Liver (tissue), 9 donors: ENCODE results near the gene MARS1. TPM values are rescaled to one million over a fixed set of nuclear protein-coding genes. Genes with fewer than 3 reads are reported as not detected.

ENCODE experiments used
- DNase-seq: peaks from one replicate; pipeline ENCODE4 v3.0.0-alpha.2; 2017; ENCODE audit warnings: low spot score
- H3K27ac ChIP-seq, 2 donors: one replicate each; pipeline ENCODE4 v1.7.0; 2013; ENCODE audit warnings: inconsistent platforms in 2 of 2, low read length in 2 of 2, control low read depth in 1 of 2, low read depth in 1 of 2, mild to moderate bottlenecking in 1 of 2
- H3K27me3 ChIP-seq, 4 donors: one replicate each; pipeline versions ENCODE4 v1.6.1 to v1.7.0; 2013; ENCODE audit warnings: low read length in 3 of 4, inconsistent platforms in 1 of 4, mild to moderate bottlenecking in 1 of 4, moderate library complexity in 1 of 4; ENCODE audit not compliant: control insufficient read depth in 4 of 4, insufficient read depth in 4 of 4
- H3K36me3 ChIP-seq, 4 donors: one replicate each; pipeline versions ENCODE4 v1.6.1 to v1.7.0; 2013; ENCODE audit warnings: low read length in 3 of 4, mild to moderate bottlenecking in 3 of 4, low read depth in 1 of 4, moderate library complexity in 1 of 4; ENCODE audit not compliant: control insufficient read depth in 4 of 4, insufficient read depth in 3 of 4
- H3K4me1 ChIP-seq, 4 donors: one replicate each; pipeline versions ENCODE4 v1.6.1 to v1.7.0; 2013; ENCODE audit warnings: low read length in 3 of 4, mild to moderate bottlenecking in 3 of 4, moderate library complexity in 1 of 4; ENCODE audit not compliant: control insufficient read depth in 4 of 4, insufficient read depth in 4 of 4
- H3K4me3 ChIP-seq, 3 donors: one replicate each; pipeline versions ENCODE4 v1.6.1 to v1.7.0; 2013; ENCODE audit warnings: low read length in 3 of 3, control low read depth in 1 of 3, low read depth in 1 of 3, mild to moderate bottlenecking in 1 of 3
- H3K9ac ChIP-seq, 2 donors: one replicate each; pipeline ENCODE4 v1.7.0; 2013; ENCODE audit warnings: low read length in 2 of 2, mild to moderate bottlenecking in 2 of 2, moderate library complexity in 2 of 2, control low read depth in 1 of 2, low read depth in 1 of 2
- H3K9me3 ChIP-seq, 4 donors: one replicate each; pipeline versions ENCODE4 v1.6.1 to v1.7.0; 2013; ENCODE audit warnings: low read length in 3 of 4; ENCODE audit not compliant: control insufficient read depth in 4 of 4
- EGR1 ChIP-seq, 2 donors: IDR thresholded peaks; 2 replicates each; pipeline ENCODE4 v1.6.1; 2016 to 2018; ENCODE audit warnings: antibody characterized with exemption in 2 of 2, low read depth in 2 of 2
- FOXA1 ChIP-seq: IDR thresholded peaks from 2 replicates; pipeline ENCODE4 v1.6.1; 2016; ENCODE audit warnings: antibody characterized with exemption
- FOXA2 ChIP-seq: IDR thresholded peaks from 2 replicates; pipeline ENCODE4 v1.6.1; 2016; ENCODE audit warnings: antibody characterized with exemption
- GABPA ChIP-seq, 2 donors: IDR thresholded peaks in 1 of 2; conservative IDR thresholded peaks in 1 of 2; 2 replicates each; pipeline ENCODE4 v1.6.1; 2016; ENCODE audit warnings: antibody characterized with exemption in 2 of 2, mild to moderate bottlenecking in 1 of 2, moderate library complexity in 1 of 2
- HNF4A ChIP-seq, 2 donors: conservative IDR thresholded peaks; 2 replicates each; pipeline ENCODE4 v1.6.1; 2016; ENCODE audit warnings: antibody characterized with exemption in 2 of 2, mild to moderate bottlenecking in 2 of 2
- HNF4G ChIP-seq: IDR thresholded peaks from 2 replicates; pipeline ENCODE4 v1.6.1; 2016; ENCODE audit warnings: antibody characterized with exemption
- JUND ChIP-seq, 2 donors: IDR thresholded peaks; 2 replicates each; pipeline ENCODE4 v1.6.1; 2016; ENCODE audit warnings: antibody characterized with exemption in 2 of 2
- NR2F2 ChIP-seq: IDR thresholded peaks from 2 replicates; pipeline ENCODE4 v1.6.1; 2016; ENCODE audit warnings: antibody characterized with exemption
- RAD21 ChIP-seq, 2 donors: IDR thresholded peaks; 2 replicates each; pipeline ENCODE4 v1.6.1; 2016; ENCODE audit warnings: antibody characterized with exemption in 2 of 2, mild to moderate bottlenecking in 2 of 2
- RXRA ChIP-seq, 2 donors: IDR thresholded peaks; 2 replicates each; pipeline ENCODE4 v1.6.1; 2017 to 2018; ENCODE audit warnings: antibody characterized with exemption in 2 of 2, mild to moderate bottlenecking in 1 of 2
- SP1 ChIP-seq: IDR thresholded peaks from 2 replicates; pipeline ENCODE4 v1.6.1; 2018; ENCODE audit warnings: antibody characterized with exemption, mild to moderate bottlenecking
- TAF1 ChIP-seq: conservative IDR thresholded peaks from 2 replicates; pipeline ENCODE4 v1.6.1; 2016; ENCODE audit warnings: antibody characterized with exemption, mild to moderate bottlenecking
- YY1 ChIP-seq: IDR thresholded peaks from 2 replicates; pipeline ENCODE4 v1.6.1; 2016; ENCODE audit warnings: antibody characterized with exemption, mild to moderate bottlenecking
- WGBS: extraction: QIAGEN DNeasy Blood & Tissue Kit; methylation state at CpG from one replicate; pipeline ENCODE4 v1.1.7; 2013; 5-methylcytosine and 5-hydroxymethylcytosine counted together
- polyA plus RNA-seq, 2 donors: library from polyadenylated mRNA; stranded (reverse) in 1 of 2; unstranded in 1 of 2; fragments of 200-250 nt in 1 of 2; fragments of >200 nt in 1 of 2; fragmentation: Nextera tagmentation in 1 of 2; extraction: Ambion mirVana in 1 of 2; gene quantifications; one replicate each; pipeline versions ENCODE4 v1.2.1 to v1.2.3, GENCODE V29; 2013 to 2015
- total RNA-seq, 2 donors: library from RNA; depleted of rRNA; stranded (reverse); fragments of >200 nt; gene quantifications; one replicate each; pipeline ENCODE4 v1.2.3, GENCODE V29; 2014
- TF ChIP-seq, protein P1 (sequence below): IDR thresholded peaks from 2 replicates; pipeline ENCODE4 v1.6.1; 2016; ENCODE audit warnings: antibody characterized with exemption
- TF ChIP-seq, protein P2 (sequence below): IDR thresholded peaks from 2 replicates; pipeline ENCODE4 v1.6.1; 2016; ENCODE audit warnings: antibody characterized with exemption
- TF ChIP-seq, protein P3 (sequence below): IDR thresholded peaks from 2 replicates; pipeline ENCODE4 v1.6.1; 2016; ENCODE audit warnings: antibody characterized with exemption
- TF ChIP-seq, protein P4 (sequence below): IDR thresholded peaks from 2 replicates; pipeline ENCODE4 v1.6.1; 2016; ENCODE audit warnings: antibody characterized with exemption, mild to moderate bottlenecking
- TF ChIP-seq, protein P5 (sequence below): fragments of 150-350 bp; IDR thresholded peaks from 2 replicates; pipeline ENCODE4 v1.5.1; 2017; ENCODE audit warnings: improper control_type of control experiment, low read depth, low read length; ENCODE audit not compliant: missing input control
- donor health status: healthy.
- donor health status: healthy.
- donor health status: healthy.
- donor health status: healthy.
- donor health status: healthy.

The MARS1 gene
- total and polyA plus RNA-seq, 4 donors, result 43.9 to 83.3 (median 56.0) TPM

DNA sequence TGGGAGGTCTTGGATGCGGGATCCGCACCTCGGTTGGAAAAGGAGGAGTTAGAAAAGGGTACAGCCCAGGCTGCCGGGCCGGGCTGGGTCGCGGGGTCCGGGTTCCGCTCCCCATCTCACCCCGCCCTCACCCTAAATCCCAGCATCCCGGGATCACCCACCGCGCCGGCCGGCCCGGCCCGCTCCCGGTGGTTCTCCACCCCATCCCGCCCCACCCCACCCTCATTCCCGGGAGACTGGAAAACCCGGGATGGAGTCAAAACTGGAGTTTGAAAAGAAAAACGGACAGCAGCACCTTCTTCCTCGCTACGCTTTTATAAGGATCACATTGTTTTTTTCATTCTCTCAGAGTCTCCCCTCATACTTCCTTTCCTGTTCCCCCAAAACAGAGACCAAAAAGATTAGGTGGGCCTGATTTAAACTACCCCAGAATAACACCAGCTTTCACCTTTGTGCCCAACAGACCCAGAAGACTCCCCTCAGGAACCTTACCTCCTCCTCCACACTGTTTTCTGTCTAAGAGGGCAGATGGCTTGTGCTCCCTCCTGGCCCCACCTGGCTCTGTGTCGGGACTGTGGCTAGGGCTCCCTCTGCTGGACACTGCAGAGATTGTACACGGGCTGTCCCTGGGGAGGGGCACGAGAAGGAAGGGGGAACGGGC, 25.5 kb upstream of the MARS1 start:
- peak; percentile 88 for DNase-seq
- Histone ChIP-seq H3K4me3 (peak overlapping the region; percentile 52 to 60 (median 55)), H3K27me3 (no peaks in the 10 kb centered on the region), H3K4me1 (peaks cover 7 to 30% (median 20%) of the 10 kb centered on the region in 4 donors), H3K36me3 (no peaks in the 10 kb centered on the region), H3K27ac (peak overlapping the region; percentile 27 to 77), H3K9ac (peak overlapping the region in 1 of 2 donors; percentile 31), H3K9me3 (no peaks in the 10 kb centered on the region)
- no peak for TF ChIP-seq NR2F2
- TF ChIP-seq, protein P1, sequence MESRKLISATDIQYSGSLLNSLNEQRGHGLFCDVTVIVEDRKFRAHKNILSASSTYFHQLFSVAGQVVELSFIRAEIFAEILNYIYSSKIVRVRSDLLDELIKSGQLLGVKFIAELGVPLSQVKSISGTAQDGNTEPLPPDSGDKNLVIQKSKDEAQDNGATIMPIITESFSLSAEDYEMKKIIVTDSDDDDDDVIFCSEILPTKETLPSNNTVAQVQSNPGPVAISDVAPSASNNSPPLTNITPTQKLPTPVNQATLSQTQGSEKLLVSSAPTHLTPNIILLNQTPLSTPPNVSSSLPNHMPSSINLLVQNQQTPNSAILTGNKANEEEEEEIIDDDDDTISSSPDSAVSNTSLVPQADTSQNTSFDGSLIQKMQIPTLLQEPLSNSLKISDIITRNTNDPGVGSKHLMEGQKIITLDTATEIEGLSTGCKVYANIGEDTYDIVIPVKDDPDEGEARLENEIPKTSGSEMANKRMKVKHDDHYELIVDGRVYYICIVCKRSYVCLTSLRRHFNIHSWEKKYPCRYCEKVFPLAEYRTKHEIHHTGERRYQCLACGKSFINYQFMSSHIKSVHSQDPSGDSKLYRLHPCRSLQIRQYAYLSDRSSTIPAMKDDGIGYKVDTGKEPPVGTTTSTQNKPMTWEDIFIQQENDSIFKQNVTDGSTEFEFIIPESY, result no peak
- TF ChIP-seq JUND (IDR thresholded peaks at IDR 0.05), result no peak
- TF ChIP-seq RXRA (IDR thresholded peaks at IDR 0.05), result no peak
- TF ChIP-seq, protein P2, sequence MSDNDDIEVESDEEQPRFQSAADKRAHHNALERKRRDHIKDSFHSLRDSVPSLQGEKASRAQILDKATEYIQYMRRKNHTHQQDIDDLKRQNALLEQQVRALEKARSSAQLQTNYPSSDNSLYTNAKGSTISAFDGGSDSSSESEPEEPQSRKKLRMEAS, result no peak
- TF ChIP-seq FOXA1, result no peak
- TF ChIP-seq FOXA2, result no peak
- TF ChIP-seq, protein P3, sequence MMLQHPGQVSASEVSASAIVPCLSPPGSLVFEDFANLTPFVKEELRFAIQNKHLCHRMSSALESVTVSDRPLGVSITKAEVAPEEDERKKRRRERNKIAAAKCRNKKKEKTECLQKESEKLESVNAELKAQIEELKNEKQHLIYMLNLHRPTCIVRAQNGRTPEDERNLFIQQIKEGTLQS, result no peak
- no peak for TF ChIP-seq EGR1 (IDR thresholded peaks at IDR 0.05; ENCODE audit: low read depth in 2 of 2)
- TF ChIP-seq, protein P4, sequence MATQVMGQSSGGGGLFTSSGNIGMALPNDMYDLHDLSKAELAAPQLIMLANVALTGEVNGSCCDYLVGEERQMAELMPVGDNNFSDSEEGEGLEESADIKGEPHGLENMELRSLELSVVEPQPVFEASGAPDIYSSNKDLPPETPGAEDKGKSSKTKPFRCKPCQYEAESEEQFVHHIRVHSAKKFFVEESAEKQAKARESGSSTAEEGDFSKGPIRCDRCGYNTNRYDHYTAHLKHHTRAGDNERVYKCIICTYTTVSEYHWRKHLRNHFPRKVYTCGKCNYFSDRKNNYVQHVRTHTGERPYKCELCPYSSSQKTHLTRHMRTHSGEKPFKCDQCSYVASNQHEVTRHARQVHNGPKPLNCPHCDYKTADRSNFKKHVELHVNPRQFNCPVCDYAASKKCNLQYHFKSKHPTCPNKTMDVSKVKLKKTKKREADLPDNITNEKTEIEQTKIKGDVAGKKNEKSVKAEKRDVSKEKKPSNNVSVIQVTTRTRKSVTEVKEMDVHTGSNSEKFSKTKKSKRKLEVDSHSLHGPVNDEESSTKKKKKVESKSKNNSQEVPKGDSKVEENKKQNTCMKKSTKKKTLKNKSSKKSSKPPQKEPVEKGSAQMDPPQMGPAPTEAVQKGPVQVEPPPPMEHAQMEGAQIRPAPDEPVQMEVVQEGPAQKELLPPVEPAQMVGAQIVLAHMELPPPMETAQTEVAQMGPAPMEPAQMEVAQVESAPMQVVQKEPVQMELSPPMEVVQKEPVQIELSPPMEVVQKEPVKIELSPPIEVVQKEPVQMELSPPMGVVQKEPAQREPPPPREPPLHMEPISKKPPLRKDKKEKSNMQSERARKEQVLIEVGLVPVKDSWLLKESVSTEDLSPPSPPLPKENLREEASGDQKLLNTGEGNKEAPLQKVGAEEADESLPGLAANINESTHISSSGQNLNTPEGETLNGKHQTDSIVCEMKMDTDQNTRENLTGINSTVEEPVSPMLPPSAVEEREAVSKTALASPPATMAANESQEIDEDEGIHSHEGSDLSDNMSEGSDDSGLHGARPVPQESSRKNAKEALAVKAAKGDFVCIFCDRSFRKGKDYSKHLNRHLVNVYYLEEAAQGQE, result peak; percentile 36
- peak; percentile 15 to 28 for TF ChIP-seq HNF4A (conservative IDR thresholded peaks at IDR 0.05)
- TF ChIP-seq TAF1, result no peak
- no peak for TF ChIP-seq YY1
- TF ChIP-seq, protein P5, sequence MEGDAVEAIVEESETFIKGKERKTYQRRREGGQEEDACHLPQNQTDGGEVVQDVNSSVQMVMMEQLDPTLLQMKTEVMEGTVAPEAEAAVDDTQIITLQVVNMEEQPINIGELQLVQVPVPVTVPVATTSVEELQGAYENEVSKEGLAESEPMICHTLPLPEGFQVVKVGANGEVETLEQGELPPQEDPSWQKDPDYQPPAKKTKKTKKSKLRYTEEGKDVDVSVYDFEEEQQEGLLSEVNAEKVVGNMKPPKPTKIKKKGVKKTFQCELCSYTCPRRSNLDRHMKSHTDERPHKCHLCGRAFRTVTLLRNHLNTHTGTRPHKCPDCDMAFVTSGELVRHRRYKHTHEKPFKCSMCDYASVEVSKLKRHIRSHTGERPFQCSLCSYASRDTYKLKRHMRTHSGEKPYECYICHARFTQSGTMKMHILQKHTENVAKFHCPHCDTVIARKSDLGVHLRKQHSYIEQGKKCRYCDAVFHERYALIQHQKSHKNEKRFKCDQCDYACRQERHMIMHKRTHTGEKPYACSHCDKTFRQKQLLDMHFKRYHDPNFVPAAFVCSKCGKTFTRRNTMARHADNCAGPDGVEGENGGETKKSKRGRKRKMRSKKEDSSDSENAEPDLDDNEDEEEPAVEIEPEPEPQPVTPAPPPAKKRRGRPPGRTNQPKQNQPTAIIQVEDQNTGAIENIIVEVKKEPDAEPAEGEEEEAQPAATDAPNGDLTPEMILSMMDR, result peak; percentile 93
- TF ChIP-seq HNF4G, result no peak
- peak; percentile 33 for TF ChIP-seq SP1
- TF ChIP-seq GABPA (IDR thresholded peaks at IDR 0.05 in 1 of 2, conservative IDR thresholded peaks at IDR 0.05 in 1 of 2), result no peak
- peak; percentile 89 to 93 for TF ChIP-seq RAD21 (IDR thresholded peaks at IDR 0.05)
- WGBS, result under 1% methylated on average over 28 of the region's 28 CpGs
